CD4-positive, alpha-beta T cell (primary cell): ENCODE results near the gene TRIM3. TPM values are rescaled to one million over a fixed set of nuclear protein-coding genes. Genes with fewer than 3 reads are reported as not detected.
A peak's percentile ranks its signal among the peaks of the same experiment; 100 is the strongest.

Experiments used
- ATAC-seq: fragments of 200-7000 bp; cut with Tn5 transposase; one replicate; pipeline ENCODE4 v1.10.0; 2022; ENCODE audit warnings: mild to moderate bottlenecking; ENCODE audit not compliant: poor library complexity
- CTCF ChIA-PET: fragments of 350-600 bp; sonication (Branson Sonifier 250); formaldehyde crosslinking; loops from one replicate; lab custom pipeline; 2021; ENCODE audit warnings: antibody characterized with exemption, inconsistent platforms; lab: Charles Lee
- POLR2A ChIA-PET: fragments of 350-600 bp; sonication (Branson Sonifier 250); formaldehyde crosslinking; loops from one replicate; lab custom pipeline; 2021; ENCODE audit warnings: antibody characterized with exemption, inconsistent platforms; lab: Charles Lee
- DNase-seq, 14 experiments: peaks; one replicate each; pipeline ENCODE4 v3.0.0-alpha.2; 2013 to 2020; ENCODE audit warnings: mixed read lengths in 2 of 14
- H3K27ac ChIP-seq, 2 donors: one replicate each; pipeline versions ENCODE4 v1.5.1 to v1.7.0; 2013; ENCODE audit warnings: low read length in 2 of 2, low read depth in 1 of 2, mild to moderate bottlenecking in 1 of 2
- H3K27me3 ChIP-seq, 2 experiments: 1 replicate in 1 of 2; 2 replicates in 1 of 2; pipeline versions ENCODE4 v1.6.1 to v1.7.0; 2013; ENCODE audit warnings: low read length in 2 of 2, control low read depth in 1 of 2, mild to moderate bottlenecking in 1 of 2, moderate library complexity in 1 of 2; ENCODE audit not compliant: insufficient read depth in 2 of 2, control insufficient read depth in 1 of 2
- H3K36me3 ChIP-seq: one replicate; pipeline ENCODE4 v1.6.1; 2013; ENCODE audit warnings: low read length, control low read depth; ENCODE audit not compliant: insufficient read depth
- H3K4me1 ChIP-seq: one replicate; pipeline ENCODE4 v1.6.1; 2013; ENCODE audit warnings: low read length, control low read depth; ENCODE audit not compliant: insufficient read depth
- H3K4me3 ChIP-seq: one replicate; pipeline ENCODE4 v1.5.1; 2013; ENCODE audit warnings: mild to moderate bottlenecking, low read length, moderate library complexity
- H3K9me3 ChIP-seq, 2 experiments: 1 replicate in 1 of 2; 2 replicates in 1 of 2; pipeline versions ENCODE4 v1.6.1 to v1.7.0; 2013; ENCODE audit warnings: low read length in 2 of 2, mild to moderate bottlenecking in 2 of 2, control low read depth in 1 of 2, moderate library complexity in 1 of 2; ENCODE audit not compliant: control insufficient read depth in 1 of 2, insufficient read depth in 1 of 2
- H3K27ac Mint-ChIP-seq: one replicate; pipeline ENCODE4 v1.8.0; 2020; ENCODE audit warnings: mixed read lengths
- H3K27me3 Mint-ChIP-seq: one replicate; pipeline ENCODE4 v1.8.0; 2021; ENCODE audit warnings: mixed read lengths
- H3K36me3 Mint-ChIP-seq: one replicate; pipeline ENCODE4 v1.8.0; 2021; ENCODE audit warnings: low read depth, mixed read lengths
- H3K4me1 Mint-ChIP-seq: one replicate; pipeline ENCODE4 v1.8.0; 2021; ENCODE audit warnings: low read depth, mixed read lengths
- H3K4me3 Mint-ChIP-seq: one replicate; pipeline ENCODE4 v1.8.0; 2020; ENCODE audit warnings: mild to moderate bottlenecking, mixed read lengths
- H3K9me3 Mint-ChIP-seq: one replicate; pipeline ENCODE4 v1.8.0; 2020; ENCODE audit warnings: mixed read lengths
- intact Hi-C, 2 experiments: fragments of 100-400 bp; cut with DNase I in 1 of 2; cut with micrococcal nuclease in 1 of 2; formaldehyde crosslinking; loops; one replicate each; pipeline versions ENCODE4 v1.15.1 to v1.9.0; 2023 to 2025; cut with DNase I, micrococcal nuclease
- total RNA-seq, 174 experiments: library from RNA in 2 of 174; stranded (reverse) in 2 of 174; gene quantifications; one replicate each; pipeline ENCODE4 v1.2.3 and lab custom pipeline; 2021 to 2026
- TF ChIP-seq, protein P1 (sequence below): fragments of 200-600 bp; IDR thresholded peaks from one replicate; pipeline ENCODE4 v1.8.0; 2022; ENCODE audit warnings: antibody characterized with exemption, mild to moderate bottlenecking

TRIM3 gene
- total RNA-seq, 2 experiments from 2014 or later = 16.4 to 16.6 TPM

DNA sequence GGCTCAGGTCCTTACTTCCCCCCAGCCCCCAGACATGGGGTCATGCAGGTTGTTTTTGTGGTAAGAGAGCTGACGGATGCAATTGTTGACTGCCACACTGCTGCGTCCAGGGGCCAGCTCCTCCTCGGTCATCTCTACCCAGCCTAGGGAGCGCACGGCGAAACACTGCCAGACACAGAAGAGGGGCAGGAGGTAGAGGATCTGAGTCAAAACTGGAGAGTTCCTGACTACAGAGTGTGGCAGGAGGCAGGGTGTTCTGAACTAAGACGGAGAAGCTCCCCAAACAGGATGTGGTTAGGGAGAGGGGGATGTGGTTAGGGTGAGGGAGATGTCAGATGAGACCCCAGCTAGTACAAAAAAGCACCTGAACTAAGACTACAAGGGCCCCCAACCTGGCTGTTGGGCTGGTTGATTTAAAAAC lies 71.2 kb downstream of the TRIM3 start:
- Mint-ChIP-seq H3K4me1 (peaks cover 96% of the 10 kb centered on the region), H3K4me3 (peak overlapping the region; percentile 84), H3K27ac (peak overlapping the region; percentile 97), H3K27me3 (no peaks in the 10 kb centered on the region), H3K9me3 (no peaks in the 10 kb centered on the region), H3K36me3 (peaks cover 76% of the 10 kb centered on the region)
- no peaks in the 10 kb centered on the region for H3K27me3 ChIP-seq
- ATAC-seq (peak; percentile 78), DNase-seq (peak; percentile 43 to 95 (median 72))
- peak overlapping the region; percentile 75 to 91 for H3K27ac ChIP-seq
- intact Hi-C loops = loop anchor here (1.0 kb wide), 5 partner anchors 9 to 41 kb away; partner anchors contain the start of genes APBB1 (in 1 of the 2) and SMPD1 (in 1 of the 2)
- H3K4me3 ChIP-seq = peak overlapping the region; percentile 31
- H3K4me1 ChIP-seq = peaks cover 83% of the 10 kb centered on the region
- CTCF ChIA-PET = interaction anchor here (0.5 to 4.8 kb wide), 9 partner anchors 11 to 281 kb away, joined by 3 to 26 read pairs (median 7); partner anchors contain the start of genes APBB1, MRPL17 and SMPD1
- H3K36me3 ChIP-seq = peaks cover 34% of the 10 kb centered on the region
- TF ChIP-seq, protein P1, sequence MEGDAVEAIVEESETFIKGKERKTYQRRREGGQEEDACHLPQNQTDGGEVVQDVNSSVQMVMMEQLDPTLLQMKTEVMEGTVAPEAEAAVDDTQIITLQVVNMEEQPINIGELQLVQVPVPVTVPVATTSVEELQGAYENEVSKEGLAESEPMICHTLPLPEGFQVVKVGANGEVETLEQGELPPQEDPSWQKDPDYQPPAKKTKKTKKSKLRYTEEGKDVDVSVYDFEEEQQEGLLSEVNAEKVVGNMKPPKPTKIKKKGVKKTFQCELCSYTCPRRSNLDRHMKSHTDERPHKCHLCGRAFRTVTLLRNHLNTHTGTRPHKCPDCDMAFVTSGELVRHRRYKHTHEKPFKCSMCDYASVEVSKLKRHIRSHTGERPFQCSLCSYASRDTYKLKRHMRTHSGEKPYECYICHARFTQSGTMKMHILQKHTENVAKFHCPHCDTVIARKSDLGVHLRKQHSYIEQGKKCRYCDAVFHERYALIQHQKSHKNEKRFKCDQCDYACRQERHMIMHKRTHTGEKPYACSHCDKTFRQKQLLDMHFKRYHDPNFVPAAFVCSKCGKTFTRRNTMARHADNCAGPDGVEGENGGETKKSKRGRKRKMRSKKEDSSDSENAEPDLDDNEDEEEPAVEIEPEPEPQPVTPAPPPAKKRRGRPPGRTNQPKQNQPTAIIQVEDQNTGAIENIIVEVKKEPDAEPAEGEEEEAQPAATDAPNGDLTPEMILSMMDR = no peak
- POLR2A ChIA-PET = interaction anchor here (0.7 to 8.6 kb wide), 25 partner anchors 10 to 343 kb away, joined by 3 to 253 read pairs (median 7); partner anchors contain the start of genes APBB1, ARFIP2, FHIP1B and HPX
- no peaks in the 10 kb centered on the region for H3K9me3 ChIP-seq

DNA sequence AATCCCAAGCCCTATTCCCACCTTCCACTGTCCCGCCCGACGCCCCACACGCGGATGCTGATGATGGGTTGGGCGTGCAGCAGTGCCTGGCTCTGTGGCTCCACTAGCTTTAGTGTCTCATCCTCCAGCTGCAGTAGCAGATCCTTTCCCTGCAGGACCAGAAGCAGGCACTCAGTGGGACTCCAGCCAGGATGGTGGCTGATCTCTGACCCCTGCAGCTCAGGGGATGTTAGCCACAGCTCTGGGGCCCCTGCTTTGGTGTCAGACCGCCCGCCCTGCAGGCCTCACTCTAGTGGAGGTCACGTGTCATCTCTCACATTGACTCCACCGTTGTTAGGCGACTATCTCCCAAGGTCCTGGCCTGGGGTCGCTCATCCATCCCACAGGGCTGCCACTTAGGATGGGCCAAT lies 71.7 kb downstream of the TRIM3 start:
- H3K4me3 Mint-ChIP-seq = peak overlapping the region; percentile 84

DNA sequence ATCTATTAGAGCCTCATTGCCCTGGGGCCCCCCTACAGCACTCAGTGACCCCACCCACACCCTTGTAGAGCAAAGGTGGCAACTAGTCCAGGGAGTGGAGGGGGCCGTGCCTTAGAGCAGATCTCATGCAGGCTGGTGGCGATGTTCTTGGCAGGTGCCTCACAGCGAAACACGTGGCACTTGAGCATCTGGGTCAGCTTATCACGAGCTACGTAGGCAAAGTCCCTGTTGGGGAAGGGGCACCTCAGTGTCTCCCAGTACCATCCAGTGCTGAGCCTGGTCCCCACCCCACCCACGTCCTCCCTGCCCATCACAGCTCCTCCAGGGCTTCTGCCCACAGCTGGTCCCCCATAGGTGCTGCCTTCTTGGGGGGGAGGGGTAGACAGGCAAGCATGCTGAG lies 72.3 kb downstream of the TRIM3 start:
- peaks cover 84% of the 10 kb centered on the region for H3K4me1 ChIP-seq
- CTCF ChIA-PET = interaction anchor here (1.7 to 4.8 kb wide), 4 partner anchors 12 to 42 kb away, joined by 6 to 26 read pairs (median 13); partner anchors contain the start of genes APBB1 and SMPD1
- no peak overlapping the region for H3K4me3 Mint-ChIP-seq

More for the DNA sequence above, 71.7 kb downstream of the TRIM3 start:
- ChIA-PET CTCF (interaction anchor here (0.7 to 4.8 kb wide), 8 partner anchors 12 to 281 kb away, joined by 3 to 26 read pairs (median 8); partner anchors contain the start of genes APBB1, MRPL17 and SMPD1), POLR2A (interaction anchor here (0.9 to 8.6 kb wide), 17 partner anchors 11 to 343 kb away, joined by 3 to 253 read pairs (median 9); partner anchors contain the start of genes APBB1, ARFIP2, FHIP1B and HPX)
- H3K27me3 ChIP-seq = no peaks in the 10 kb centered on the region
- Mint-ChIP-seq H3K27ac (peak overlapping the region; percentile 97), H3K4me1 (peaks cover 92% of the 10 kb centered on the region), H3K27me3 (no peaks in the 10 kb centered on the region), H3K9me3 (no peaks in the 10 kb centered on the region), H3K36me3 (peaks cover 78% of the 10 kb centered on the region)
- peak overlapping the region; percentile 75 to 91 for H3K27ac ChIP-seq
- DNase-seq = peak in 4 of 14 experiments; percentile 40 to 51 (median 48)
- peak overlapping the region; percentile 31 for H3K4me3 ChIP-seq
- peak; percentile 17 for ATAC-seq
- H3K4me1 ChIP-seq = peaks cover 84% of the 10 kb centered on the region
- intact Hi-C loops = loop anchor here (1.0 kb wide), 5 partner anchors 9 to 41 kb away; partner anchors contain the start of genes APBB1 (in 1 of the 2) and SMPD1 (in 1 of the 2)
- peaks cover 38% of the 10 kb centered on the region for H3K36me3 ChIP-seq
- H3K9me3 ChIP-seq = no peaks in the 10 kb centered on the region
- TF ChIP-seq, protein P1 = no peak

More for the DNA sequence above, 72.3 kb downstream of the TRIM3 start:
- no peaks in the 10 kb centered on the region for H3K9me3 Mint-ChIP-seq
- intact Hi-C loops = no loop called here
- H3K27me3 Mint-ChIP-seq = no peaks in the 10 kb centered on the region
- TF ChIP-seq, protein P1 = no peak
- H3K27ac ChIP-seq = peak overlapping the region; percentile 75 to 91
- H3K9me3 ChIP-seq = no peaks in the 10 kb centered on the region
- peaks cover 41% of the 10 kb centered on the region for H3K36me3 ChIP-seq
- POLR2A ChIA-PET = interaction anchor here (1.0 to 8.6 kb wide), 13 partner anchors 10 to 282 kb away, joined by 3 to 253 read pairs (median 12); partner anchors contain the start of genes APBB1, ARFIP2, FHIP1B and HPX
- DNase-seq = peak in 1 of 14 experiments; percentile 25
- H3K36me3 Mint-ChIP-seq = peaks cover 78% of the 10 kb centered on the region
- peaks cover 92% of the 10 kb centered on the region for H3K4me1 Mint-ChIP-seq
- peak overlapping the region; percentile 97 for H3K27ac Mint-ChIP-seq
- no peak for ATAC-seq
- no peak overlapping the region for H3K4me3 ChIP-seq
- H3K27me3 ChIP-seq = no peaks in the 10 kb centered on the region
